IMR-90 (cell line): Measurements from ENCODE around the gene MICALL2.

Experiments used
- BHLHE40 ChIP-seq: fragments of 150-350 bp; IDR thresholded peaks from 2 replicates; pipeline ENCODE4 v1.6.1; 2016; ENCODE audit warnings: mild to moderate bottlenecking, low read depth, low read length
- CEBPB ChIP-seq: IDR thresholded peaks from 2 replicates; pipeline ENCODE4 v1.6.1; 2012; ENCODE audit warnings: low read depth, low read length, improper control_type of control experiment
- CHD1 ChIP-seq: IDR thresholded peaks from 2 replicates; pipeline ENCODE4 v1.6.1; 2012; ENCODE audit warnings: low read depth, low read length, improper control_type of control experiment
- MAZ ChIP-seq: IDR thresholded peaks from 2 replicates; pipeline ENCODE4 v1.6.1; 2012; ENCODE audit warnings: low read depth, mild to moderate bottlenecking, low read length, improper control_type of control experiment, moderate library complexity, borderline replicate concordance
- MXI1 ChIP-seq: IDR thresholded peaks from 2 replicates; pipeline ENCODE4 v1.6.1; 2012; ENCODE audit warnings: low read depth, mild to moderate bottlenecking, low read length, moderate library complexity, borderline replicate concordance
- NFE2L2 ChIP-seq: fragments of 150-350 bp; IDR thresholded peaks from 2 replicates; pipeline ENCODE4 v1.6.1; 2016; ENCODE audit warnings: low read depth, mild to moderate bottlenecking, low read length
- POLR2A ChIP-seq: IDR thresholded peaks from 2 replicates; pipeline ENCODE4 v1.6.1; 2012; ENCODE audit warnings: mild to moderate bottlenecking, low read depth, low read length
- RAD21 ChIP-seq: IDR thresholded peaks from 2 replicates; pipeline ENCODE4 v1.6.1; 2012; ENCODE audit warnings: low read length, improper control_type of control experiment
- SMC3 ChIP-seq: fragments of 150-350 bp; IDR thresholded peaks from 2 replicates; pipeline ENCODE4 v1.6.1; 2016; ENCODE audit warnings: low read depth, mild to moderate bottlenecking, antibody characterized with exemption, low read length, moderate library complexity
- TF ChIP-seq, protein P1 (sequence below): conservative IDR thresholded peaks from 2 replicates; pipeline ENCODE4 v1.5.1; 2012; ENCODE audit warnings: mild to moderate bottlenecking, low read depth, low read length, improper control_type of control experiment
- TF ChIP-seq, protein P2 (sequence below): fragments of 150-350 bp; IDR thresholded peaks from 2 replicates; pipeline ENCODE4 v1.6.1; 2016; ENCODE audit warnings: low read depth, mild to moderate bottlenecking, low read length, moderate library complexity, borderline replicate concordance

- TF ChIP-seq POLR2A = no peak
- TF ChIP-seq, protein P1, sequence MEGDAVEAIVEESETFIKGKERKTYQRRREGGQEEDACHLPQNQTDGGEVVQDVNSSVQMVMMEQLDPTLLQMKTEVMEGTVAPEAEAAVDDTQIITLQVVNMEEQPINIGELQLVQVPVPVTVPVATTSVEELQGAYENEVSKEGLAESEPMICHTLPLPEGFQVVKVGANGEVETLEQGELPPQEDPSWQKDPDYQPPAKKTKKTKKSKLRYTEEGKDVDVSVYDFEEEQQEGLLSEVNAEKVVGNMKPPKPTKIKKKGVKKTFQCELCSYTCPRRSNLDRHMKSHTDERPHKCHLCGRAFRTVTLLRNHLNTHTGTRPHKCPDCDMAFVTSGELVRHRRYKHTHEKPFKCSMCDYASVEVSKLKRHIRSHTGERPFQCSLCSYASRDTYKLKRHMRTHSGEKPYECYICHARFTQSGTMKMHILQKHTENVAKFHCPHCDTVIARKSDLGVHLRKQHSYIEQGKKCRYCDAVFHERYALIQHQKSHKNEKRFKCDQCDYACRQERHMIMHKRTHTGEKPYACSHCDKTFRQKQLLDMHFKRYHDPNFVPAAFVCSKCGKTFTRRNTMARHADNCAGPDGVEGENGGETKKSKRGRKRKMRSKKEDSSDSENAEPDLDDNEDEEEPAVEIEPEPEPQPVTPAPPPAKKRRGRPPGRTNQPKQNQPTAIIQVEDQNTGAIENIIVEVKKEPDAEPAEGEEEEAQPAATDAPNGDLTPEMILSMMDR = no peak
- no peak for TF ChIP-seq NFE2L2
- TF ChIP-seq RAD21 = no peak
- no peak for TF ChIP-seq SMC3
- TF ChIP-seq, protein P2, sequence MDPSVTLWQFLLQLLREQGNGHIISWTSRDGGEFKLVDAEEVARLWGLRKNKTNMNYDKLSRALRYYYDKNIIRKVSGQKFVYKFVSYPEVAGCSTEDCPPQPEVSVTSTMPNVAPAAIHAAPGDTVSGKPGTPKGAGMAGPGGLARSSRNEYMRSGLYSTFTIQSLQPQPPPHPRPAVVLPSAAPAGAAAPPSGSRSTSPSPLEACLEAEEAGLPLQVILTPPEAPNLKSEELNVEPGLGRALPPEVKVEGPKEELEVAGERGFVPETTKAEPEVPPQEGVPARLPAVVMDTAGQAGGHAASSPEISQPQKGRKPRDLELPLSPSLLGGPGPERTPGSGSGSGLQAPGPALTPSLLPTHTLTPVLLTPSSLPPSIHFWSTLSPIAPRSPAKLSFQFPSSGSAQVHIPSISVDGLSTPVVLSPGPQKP = no peak
- TF ChIP-seq CEBPB = no peak
- TF ChIP-seq BHLHE40 = no peak
- TF ChIP-seq MAZ = no peak
- no peak for TF ChIP-seq CHD1
- TF ChIP-seq MXI1 = no peak
These were observed 34.3 kb upstream of the MICALL2 start for GRCh38 chr7:1493571-1493970.
